Measurements from ENCODE around the gene GGT6. TPM values are rescaled to one million over a fixed set of nuclear protein-coding genes. Genes with fewer than 3 reads are reported as not detected.

GGT6 gene
- total and polyA plus RNA-seq, 2 experiments from 2014 or later, result not detected

DNA sequence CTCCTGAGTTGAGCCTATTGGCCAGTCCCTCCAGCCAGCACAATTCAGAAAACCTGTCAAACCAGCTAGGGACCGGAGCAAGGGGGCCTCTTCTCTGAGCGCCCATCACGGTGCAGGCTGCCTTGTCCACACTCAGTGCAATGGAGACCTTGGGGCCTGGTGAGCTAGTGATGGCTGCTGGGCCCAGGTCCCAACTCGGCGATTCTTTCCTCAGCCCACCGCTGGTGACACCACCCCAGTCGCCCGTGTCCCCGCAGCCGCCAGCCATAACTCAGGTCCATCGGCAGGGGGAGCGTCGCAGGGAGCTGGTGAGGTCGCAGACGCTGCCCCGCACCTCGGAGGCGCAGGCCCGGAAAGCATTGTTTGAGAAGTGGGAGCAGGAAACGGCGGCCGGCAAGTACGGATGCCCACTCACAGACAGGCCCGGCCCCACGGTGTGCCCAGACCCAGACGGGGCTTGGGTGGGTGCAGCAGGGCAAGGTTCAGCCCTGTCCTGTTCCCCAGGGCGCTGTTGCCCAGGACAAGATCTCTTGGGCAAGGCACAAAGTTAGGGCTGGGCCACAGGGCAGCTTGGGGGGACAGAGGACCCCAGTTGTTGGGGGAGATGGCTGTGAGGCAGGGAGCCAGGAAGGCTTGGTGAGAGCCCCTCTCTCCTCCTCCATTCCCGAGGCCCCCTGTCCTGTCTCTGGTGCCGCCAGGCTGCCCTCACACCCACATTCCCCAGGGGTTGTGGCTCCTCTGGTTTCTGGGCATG, 34.7 kb upstream of the GGT6 start:
- Histone ChIP-seq H3K9me3 (ENCODE audit: low read depth) (no peaks in the 10 kb centered on the region), H3K27ac (peak overlapping the region; percentile 58), H3K36me3 (peaks cover 22% of the 10 kb centered on the region), H3K4me3 (no peak overlapping the region), H3K4me1 (ENCODE audit: low read depth) (peaks cover 47% of the 10 kb centered on the region), H3K27me3 (no peaks in the 10 kb centered on the region)
- DNase-seq (ENCODE audit: low read depth in 1 of 2, low spot score in 1 of 2), result peak in 1 of 2 donors; percentile 58
- TF ChIP-seq, protein P1, sequence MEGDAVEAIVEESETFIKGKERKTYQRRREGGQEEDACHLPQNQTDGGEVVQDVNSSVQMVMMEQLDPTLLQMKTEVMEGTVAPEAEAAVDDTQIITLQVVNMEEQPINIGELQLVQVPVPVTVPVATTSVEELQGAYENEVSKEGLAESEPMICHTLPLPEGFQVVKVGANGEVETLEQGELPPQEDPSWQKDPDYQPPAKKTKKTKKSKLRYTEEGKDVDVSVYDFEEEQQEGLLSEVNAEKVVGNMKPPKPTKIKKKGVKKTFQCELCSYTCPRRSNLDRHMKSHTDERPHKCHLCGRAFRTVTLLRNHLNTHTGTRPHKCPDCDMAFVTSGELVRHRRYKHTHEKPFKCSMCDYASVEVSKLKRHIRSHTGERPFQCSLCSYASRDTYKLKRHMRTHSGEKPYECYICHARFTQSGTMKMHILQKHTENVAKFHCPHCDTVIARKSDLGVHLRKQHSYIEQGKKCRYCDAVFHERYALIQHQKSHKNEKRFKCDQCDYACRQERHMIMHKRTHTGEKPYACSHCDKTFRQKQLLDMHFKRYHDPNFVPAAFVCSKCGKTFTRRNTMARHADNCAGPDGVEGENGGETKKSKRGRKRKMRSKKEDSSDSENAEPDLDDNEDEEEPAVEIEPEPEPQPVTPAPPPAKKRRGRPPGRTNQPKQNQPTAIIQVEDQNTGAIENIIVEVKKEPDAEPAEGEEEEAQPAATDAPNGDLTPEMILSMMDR (IDR thresholded peaks at IDR 0.05; ENCODE audit: low read depth, low read length), result no peak

- H3K27ac ChIP-seq, result peak overlapping the region; percentile 14
- TF ChIP-seq, protein P1 (IDR thresholded peaks at IDR 0.05; ENCODE audit: low read depth, low read length), result no peak
- peaks cover 22% of the 10 kb centered on the region for H3K36me3 ChIP-seq
- no peaks in the 10 kb centered on the region for H3K9me3 ChIP-seq (ENCODE audit: low read depth)
- no peaks in the 10 kb centered on the region for H3K27me3 ChIP-seq
- no peak for DNase-seq (ENCODE audit: low read depth in 1 of 2, low spot score in 1 of 2)
- no peak overlapping the region for H3K4me3 ChIP-seq
- peaks cover 44% of the 10 kb centered on the region for H3K4me1 ChIP-seq (ENCODE audit: low read depth)
Observed at GRCh38 chr17:4594406-4594805, 34.0 kb upstream of the GGT6 start.

GRCh38 chr17:4593021-4593421, 32.6 kb upstream of the GGT6 start:
- no peak for DNase-seq (ENCODE audit: low read depth in 1 of 2, low spot score in 1 of 2)
- Histone ChIP-seq H3K27me3 (no peaks in the 10 kb centered on the region), H3K36me3 (peaks cover 18% of the 10 kb centered on the region), H3K27ac (peak overlapping the region; percentile 66), H3K4me3 (no peak overlapping the region), H3K4me1 (ENCODE audit: low read depth) (peaks cover 44% of the 10 kb centered on the region), H3K9me3 (ENCODE audit: low read depth) (no peaks in the 10 kb centered on the region)
- TF ChIP-seq, protein P1 (IDR thresholded peaks at IDR 0.05; ENCODE audit: low read depth, low read length), result no peak

- Histone ChIP-seq H3K9me3 (ENCODE audit: low read depth) (no peaks in the 10 kb centered on the region), H3K36me3 (peaks cover 13% of the 10 kb centered on the region), H3K4me1 (ENCODE audit: low read depth) (peaks cover 42% of the 10 kb centered on the region), H3K4me3 (no peak overlapping the region), H3K27me3 (no peaks in the 10 kb centered on the region), H3K27ac (peak overlapping the region; percentile 66)
- DNase-seq (ENCODE audit: low read depth in 1 of 2, low spot score in 1 of 2), result no peak
- TF ChIP-seq, protein P1 (IDR thresholded peaks at IDR 0.05; ENCODE audit: low read depth, low read length), result no peak
Observed at GRCh38 chr17:4592240-4593005, 32.0 kb upstream of the GGT6 start.

- peak in 1 of 2 donors; percentile 43 for DNase-seq (ENCODE audit: low read depth in 1 of 2, low spot score in 1 of 2)
- no peaks in the 10 kb centered on the region for H3K9me3 ChIP-seq (ENCODE audit: low read depth)
- H3K4me1 ChIP-seq (ENCODE audit: low read depth), result peaks cover 48% of the 10 kb centered on the region
- no peaks in the 10 kb centered on the region for H3K27me3 ChIP-seq
- TF ChIP-seq, protein P1 (IDR thresholded peaks at IDR 0.05; ENCODE audit: low read depth, low read length), result no peak
- no peak overlapping the region for H3K4me3 ChIP-seq
- peaks cover 7% of the 10 kb centered on the region for H3K36me3 ChIP-seq
- H3K27ac ChIP-seq, result peak overlapping the region; percentile 39
Observed at GRCh38 chr17:4591529-4591928, 31.2 kb upstream of the GGT6 start.

Data from cardiac muscle cell (in vitro differentiated cells and primary cell).